Spleen (tissue), 7 donors: ENCODE data around the gene COBL.

Experiments used
- CTCF ChIP-seq, 11 experiments: fragments of 200-600 bp in 7 of 11; fragments of 450-650 bp in 4 of 11; sonication (generic) in 4 of 11; IDR thresholded peaks in 8 of 11; conservative IDR thresholded peaks in 3 of 11; 1 replicate in 7 of 11; 2 replicates in 4 of 11; pipeline versions ENCODE4 v1.4.0 to v1.8.0; 2016 to 2021; ENCODE audit warnings: antibody characterized with exemption in 11 of 11, inconsistent platforms in 4 of 11, mild to moderate bottlenecking in 1 of 11
- POLR2A ChIP-seq, 3 donors: fragments of 450-650 bp; IDR thresholded peaks; one replicate each; pipeline ENCODE4 v1.5.1; 2017; ENCODE audit warnings: antibody characterized with exemption in 3 of 3, mild to moderate bottlenecking in 1 of 3
- POLR2AphosphoS5 ChIP-seq, 3 donors: sonication (generic); formaldehyde crosslinking; IDR thresholded peaks; one replicate each; pipeline ENCODE4 v1.5.1; 2017; ENCODE audit warnings: antibody characterized with exemption in 3 of 3
- donor health status: DM: no; HTN: no; CAD: no; lungs with moderate emphysema.
- donor health status: DM: no; HTN: no; CAD: no.
- donor health status: DM: no; HTN: no; CAD: no.

- TF ChIP-seq CTCF (IDR thresholded peaks at IDR 0.05 in 8 of 11, conservative IDR thresholded peaks at IDR 0.05 in 3 of 11) (no peak), POLR2A (IDR thresholded peaks at IDR 0.05) (no peak), POLR2AphosphoS5 (IDR thresholded peaks at IDR 0.05) (no peak)
Observed at GRCh38 chr7:51324206-51324898, 7.7 kb upstream of the COBL start.
